HEK293 (cell line): ENCODE measurements around the gene NAP1L1.

Experiments
- KLF1 ChIP-seq: fragments of 450-650 bp; formaldehyde crosslinking; IDR thresholded peaks from 2 replicates; pipeline ENCODE4 v1.5.1; 2016; ENCODE audit warnings: missing biosample characterization, missing genetic modification characterization
- KLF17 ChIP-seq: fragments of 450-650 bp; formaldehyde crosslinking; IDR thresholded peaks from 2 replicates; pipeline ENCODE4 v1.5.1; 2016; ENCODE audit warnings: missing biosample characterization, missing genetic modification characterization
- KLF8 ChIP-seq: fragments of 450-650 bp; formaldehyde crosslinking; IDR thresholded peaks from 2 replicates; pipeline ENCODE4 v1.5.1; 2016; ENCODE audit warnings: missing biosample characterization, missing genetic modification characterization
- MEIS1 ChIP-seq: sonication (generic); formaldehyde crosslinking; IDR thresholded peaks from 2 replicates; pipeline ENCODE4 v1.8.1; 2022; ENCODE audit warnings: missing genetic modification reagents, mild to moderate bottlenecking, borderline replicate concordance
- PRDM6 ChIP-seq: fragments of 450-650 bp; formaldehyde crosslinking; IDR thresholded peaks from 2 replicates; pipeline ENCODE4 v1.5.1; 2017; ENCODE audit warnings: missing biosample characterization, missing genetic modification characterization
- RBAK ChIP-seq: fragments of 450-650 bp; formaldehyde crosslinking; IDR thresholded peaks from 2 replicates; pipeline ENCODE4 v1.5.1; 2016; ENCODE audit warnings: missing biosample characterization, missing genetic modification characterization
- SP3 ChIP-seq: fragments of 450-650 bp; formaldehyde crosslinking; IDR thresholded peaks from 2 replicates; pipeline ENCODE4 v1.5.1; 2016; ENCODE audit warnings: missing biosample characterization, missing genetic modification characterization
- YY2 ChIP-seq: fragments of 450-650 bp; formaldehyde crosslinking; IDR thresholded peaks from 2 replicates; pipeline ENCODE4 v1.5.1; 2016; ENCODE audit warnings: missing biosample characterization, missing genetic modification characterization
- ZBTB44 ChIP-seq: fragments of 450-650 bp; IDR thresholded peaks from 2 replicates; pipeline ENCODE4 v1.5.1; 2018; ENCODE audit warnings: missing biosample characterization, mild to moderate bottlenecking, missing genetic modification characterization
- ZNF155 ChIP-seq: fragments of 450-650 bp; formaldehyde crosslinking; IDR thresholded peaks from 2 replicates; pipeline ENCODE4 v1.5.1; 2016; ENCODE audit warnings: missing biosample characterization, missing genetic modification characterization
- ZNF169 ChIP-seq: fragments of 450-650 bp; formaldehyde crosslinking; IDR thresholded peaks from 2 replicates; pipeline ENCODE4 v1.5.1; 2016; ENCODE audit warnings: missing biosample characterization, missing genetic modification characterization
- ZNF174 ChIP-seq: fragments of 450-650 bp; formaldehyde crosslinking; IDR thresholded peaks from 2 replicates; pipeline ENCODE4 v1.5.0; 2017; ENCODE audit warnings: missing biosample characterization, mild to moderate bottlenecking, missing genetic modification characterization
- ZNF19 ChIP-seq: fragments of 450-650 bp; formaldehyde crosslinking; IDR thresholded peaks from 2 replicates; pipeline ENCODE4; 2016; ENCODE audit warnings: missing biosample characterization, missing genetic modification characterization, low read depth
- ZNF2 ChIP-seq: fragments of 450-650 bp; formaldehyde crosslinking; IDR thresholded peaks from 2 replicates; pipeline ENCODE4 v1.5.1; 2016; ENCODE audit warnings: missing biosample characterization, missing genetic modification characterization
- ZNF24 ChIP-seq: fragments of 450-650 bp; formaldehyde crosslinking; IDR thresholded peaks from 2 replicates; pipeline ENCODE4 v1.5.1; 2016; ENCODE audit warnings: missing biosample characterization, missing genetic modification characterization
- ZNF280D ChIP-seq: fragments of 450-650 bp; formaldehyde crosslinking; IDR thresholded peaks from 2 replicates; pipeline ENCODE4 v1.5.1; 2016; ENCODE audit warnings: missing biosample characterization, missing genetic modification characterization
- ZNF391 ChIP-seq: fragments of 450-650 bp; formaldehyde crosslinking; IDR thresholded peaks from 2 replicates; pipeline ENCODE4 v1.5.1; 2016; ENCODE audit warnings: low read depth, missing biosample characterization, missing genetic modification characterization, borderline replicate concordance
- ZNF549 ChIP-seq: fragments of 450-650 bp; IDR thresholded peaks from 2 replicates; pipeline ENCODE4 v1.5.1; 2018; ENCODE audit warnings: missing biosample characterization, missing genetic modification characterization, mild to moderate bottlenecking, inconsistent platforms, moderate library complexity
- ZNF560 ChIP-seq: fragments of 450-650 bp; formaldehyde crosslinking; IDR thresholded peaks from 2 replicates; pipeline ENCODE4 v1.5.1; 2017; ENCODE audit warnings: missing biosample characterization, missing genetic modification characterization, borderline replicate concordance
- ZNF571 ChIP-seq: fragments of 450-650 bp; formaldehyde crosslinking; IDR thresholded peaks from 2 replicates; pipeline ENCODE4 v1.5.0; 2017; ENCODE audit warnings: missing biosample characterization, missing genetic modification characterization
- ZNF600 ChIP-seq: fragments of 450-650 bp; formaldehyde crosslinking; IDR thresholded peaks from 2 replicates; pipeline ENCODE4 v1.5.1; 2016; ENCODE audit warnings: missing biosample characterization, missing genetic modification characterization
- ZNF623 ChIP-seq: fragments of 450-650 bp; formaldehyde crosslinking; IDR thresholded peaks from 2 replicates; pipeline ENCODE4 v1.5.1; 2016; ENCODE audit warnings: missing biosample characterization, missing genetic modification characterization
- ZNF624 ChIP-seq: fragments of 450-650 bp; formaldehyde crosslinking; IDR thresholded peaks from 2 replicates; pipeline ENCODE4 v1.5.1; 2017; ENCODE audit warnings: missing biosample characterization, missing genetic modification characterization
- ZNF654 ChIP-seq: fragments of 450-650 bp; formaldehyde crosslinking; IDR thresholded peaks from 2 replicates; pipeline ENCODE4 v1.5.1; 2016; ENCODE audit warnings: low read depth, missing biosample characterization, missing genetic modification characterization
- ZNF776 ChIP-seq: fragments of 450-650 bp; formaldehyde crosslinking; IDR thresholded peaks from 2 replicates; pipeline ENCODE4 v1.5.0; 2017; ENCODE audit warnings: missing biosample characterization, missing genetic modification characterization, borderline replicate concordance
- ZNF837 ChIP-seq: fragments of 450-650 bp; formaldehyde crosslinking; IDR thresholded peaks from 2 replicates; pipeline ENCODE4 v1.5.1; 2016; ENCODE audit warnings: missing biosample characterization, missing genetic modification characterization
- TF ChIP-seq, protein P1 (sequence below): fragments of 450-650 bp; formaldehyde crosslinking; IDR thresholded peaks from 2 replicates; pipeline ENCODE4 v1.5.1; 2016; ENCODE audit warnings: missing biosample characterization, missing genetic modification characterization
- TF ChIP-seq, protein P2 (sequence below): fragments of 450-650 bp; formaldehyde crosslinking; IDR thresholded peaks from 2 replicates; pipeline ENCODE4 v1.5.1; 2016; ENCODE audit warnings: missing biosample characterization, missing genetic modification characterization

Gene NAP1L1

GRCh38 chr12:76083904-76084862 is at the start of gene NAP1L1 (continued):
- TF ChIP-seq, protein P1, sequence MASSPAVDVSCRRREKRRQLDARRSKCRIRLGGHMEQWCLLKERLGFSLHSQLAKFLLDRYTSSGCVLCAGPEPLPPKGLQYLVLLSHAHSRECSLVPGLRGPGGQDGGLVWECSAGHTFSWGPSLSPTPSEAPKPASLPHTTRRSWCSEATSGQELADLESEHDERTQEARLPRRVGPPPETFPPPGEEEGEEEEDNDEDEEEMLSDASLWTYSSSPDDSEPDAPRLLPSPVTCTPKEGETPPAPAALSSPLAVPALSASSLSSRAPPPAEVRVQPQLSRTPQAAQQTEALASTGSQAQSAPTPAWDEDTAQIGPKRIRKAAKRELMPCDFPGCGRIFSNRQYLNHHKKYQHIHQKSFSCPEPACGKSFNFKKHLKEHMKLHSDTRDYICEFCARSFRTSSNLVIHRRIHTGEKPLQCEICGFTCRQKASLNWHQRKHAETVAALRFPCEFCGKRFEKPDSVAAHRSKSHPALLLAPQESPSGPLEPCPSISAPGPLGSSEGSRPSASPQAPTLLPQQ (tag by site-specific recombination): no peak
- TF ChIP-seq ZNF391 (tag by site-specific recombination): no peak
- no peak for TF ChIP-seq KLF1 (tag by site-specific recombination)
- peak; percentile 49 for TF ChIP-seq KLF8 (tag by site-specific recombination)
- peak; percentile 48; the same call in 1 of the 2 replicates for TF ChIP-seq ZNF2 (tag by site-specific recombination)
- TF ChIP-seq ZNF837 (tag by site-specific recombination): no peak
- peak; percentile 80 for TF ChIP-seq SP3 (tag by site-specific recombination)
- no peak for TF ChIP-seq ZNF624 (tag by site-specific recombination)
- TF ChIP-seq ZNF654 (tag by site-specific recombination): no peak
- 0 out of 2 replicates have a peak, but pooled peaks have one; percentile 2 for TF ChIP-seq ZBTB44 (tag by site-specific recombination)
- TF ChIP-seq YY2 (tag by site-specific recombination): no peak
- no peak for TF ChIP-seq ZNF174 (tag by site-specific recombination)
- no peak for TF ChIP-seq ZNF280D (tag by site-specific recombination)
- TF ChIP-seq ZNF776: no peak
- TF ChIP-seq ZNF24 (tag by site-specific recombination): 0 out of 2 replicates have a peak, but pooled peaks have one; percentile 14
- no peak for TF ChIP-seq RBAK
- no peak for TF ChIP-seq ZNF155
- no peak for TF ChIP-seq ZNF560
- no peak for TF ChIP-seq ZNF623 (tag by site-specific recombination)
- peak; percentile 18; the same call in 1 of the 2 replicates for TF ChIP-seq KLF17 (tag by site-specific recombination)
- TF ChIP-seq ZNF600 (tag by site-specific recombination): peak; percentile 60
- no peak for TF ChIP-seq ZNF19 (tag by site-specific recombination)
- TF ChIP-seq PRDM6 (tag by site-specific recombination): no peak
- TF ChIP-seq, protein P2, sequence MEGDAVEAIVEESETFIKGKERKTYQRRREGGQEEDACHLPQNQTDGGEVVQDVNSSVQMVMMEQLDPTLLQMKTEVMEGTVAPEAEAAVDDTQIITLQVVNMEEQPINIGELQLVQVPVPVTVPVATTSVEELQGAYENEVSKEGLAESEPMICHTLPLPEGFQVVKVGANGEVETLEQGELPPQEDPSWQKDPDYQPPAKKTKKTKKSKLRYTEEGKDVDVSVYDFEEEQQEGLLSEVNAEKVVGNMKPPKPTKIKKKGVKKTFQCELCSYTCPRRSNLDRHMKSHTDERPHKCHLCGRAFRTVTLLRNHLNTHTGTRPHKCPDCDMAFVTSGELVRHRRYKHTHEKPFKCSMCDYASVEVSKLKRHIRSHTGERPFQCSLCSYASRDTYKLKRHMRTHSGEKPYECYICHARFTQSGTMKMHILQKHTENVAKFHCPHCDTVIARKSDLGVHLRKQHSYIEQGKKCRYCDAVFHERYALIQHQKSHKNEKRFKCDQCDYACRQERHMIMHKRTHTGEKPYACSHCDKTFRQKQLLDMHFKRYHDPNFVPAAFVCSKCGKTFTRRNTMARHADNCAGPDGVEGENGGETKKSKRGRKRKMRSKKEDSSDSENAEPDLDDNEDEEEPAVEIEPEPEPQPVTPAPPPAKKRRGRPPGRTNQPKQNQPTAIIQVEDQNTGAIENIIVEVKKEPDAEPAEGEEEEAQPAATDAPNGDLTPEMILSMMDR (tag by site-specific recombination): no peak; the same call in 1 of the 2 replicates
- no peak for TF ChIP-seq MEIS1 (CRISPR knock-in tag)
- no peak for TF ChIP-seq ZNF169 (tag by site-specific recombination)
- TF ChIP-seq ZNF571: no peak
- no peak for TF ChIP-seq ZNF549
